HPDE6-E6E7 (cell line): Measurements from ENCODE around the gene INPP5A.
"Not testable (repeated sequence)": the region's sequence is repeated elsewhere in the genome, so short reads cannot be mapped to it uniquely, and the experiment has no call there.

Experiments used
- DNase-seq: peaks from one replicate; pipeline ENCODE4 v3.0.0; 2011; ENCODE audit warnings: missing footprints; ENCODE audit errors: extremely low spot score

The INPP5A gene, protein sequence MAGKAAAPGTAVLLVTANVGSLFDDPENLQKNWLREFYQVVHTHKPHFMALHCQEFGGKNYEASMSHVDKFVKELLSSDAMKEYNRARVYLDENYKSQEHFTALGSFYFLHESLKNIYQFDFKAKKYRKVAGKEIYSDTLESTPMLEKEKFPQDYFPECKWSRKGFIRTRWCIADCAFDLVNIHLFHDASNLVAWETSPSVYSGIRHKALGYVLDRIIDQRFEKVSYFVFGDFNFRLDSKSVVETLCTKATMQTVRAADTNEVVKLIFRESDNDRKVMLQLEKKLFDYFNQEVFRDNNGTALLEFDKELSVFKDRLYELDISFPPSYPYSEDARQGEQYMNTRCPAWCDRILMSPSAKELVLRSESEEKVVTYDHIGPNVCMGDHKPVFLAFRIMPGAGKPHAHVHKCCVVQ

DNA sequence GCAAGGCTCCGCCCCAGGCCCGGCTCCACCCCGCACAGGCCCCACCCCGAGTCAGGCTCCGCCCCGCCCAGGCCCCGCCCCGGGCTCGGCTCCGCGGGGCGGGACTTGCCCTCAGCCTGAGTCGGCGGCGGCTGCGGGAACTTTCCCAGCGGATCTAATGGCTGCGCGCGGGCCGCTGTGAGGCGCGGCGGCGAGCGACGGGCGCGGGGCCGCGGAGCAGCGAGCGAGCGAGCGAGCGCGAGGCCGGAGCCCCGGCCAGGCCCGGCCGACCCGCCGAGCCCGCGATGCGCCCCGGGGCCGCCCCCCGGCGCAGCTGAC is at the start of gene INPP5A:
Gene INPP5A (plus strand): TSS at position 104 of the 318 bp plus-strand sequence. CDS start 310 bp downstream, outside the sequence.
- DNase-seq = no peak

DNA sequence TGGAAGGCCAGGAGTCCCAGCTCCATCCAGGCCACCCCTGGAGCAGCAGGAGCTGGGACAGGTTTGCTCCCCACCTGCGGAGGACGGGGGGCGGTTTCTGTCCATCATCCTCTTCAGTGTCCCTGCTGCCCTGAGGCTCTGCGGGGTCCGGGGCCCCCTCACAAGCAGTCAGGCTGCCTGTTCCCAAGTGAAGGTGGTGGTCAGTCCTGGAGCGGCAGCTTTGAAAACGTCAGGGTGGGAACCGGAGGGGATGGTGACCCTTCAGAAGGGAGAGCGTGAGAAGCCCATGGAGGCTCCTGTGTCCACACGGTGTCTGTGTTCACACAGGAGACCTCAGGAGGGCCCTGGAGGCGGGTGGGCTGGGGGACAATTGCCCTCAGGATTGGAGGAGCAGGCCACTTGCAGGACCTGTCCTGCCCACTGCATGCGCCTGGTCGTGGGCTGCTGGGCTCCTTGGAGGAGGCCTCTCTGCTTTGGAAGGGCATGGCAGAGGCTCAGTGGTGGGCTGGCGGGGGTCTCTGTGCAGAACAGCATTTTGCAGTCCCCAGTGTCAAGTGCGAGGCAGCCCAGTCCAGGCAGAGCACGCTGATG is 49.3 kb upstream of the INPP5A start:
- no peak for DNase-seq

DNA sequence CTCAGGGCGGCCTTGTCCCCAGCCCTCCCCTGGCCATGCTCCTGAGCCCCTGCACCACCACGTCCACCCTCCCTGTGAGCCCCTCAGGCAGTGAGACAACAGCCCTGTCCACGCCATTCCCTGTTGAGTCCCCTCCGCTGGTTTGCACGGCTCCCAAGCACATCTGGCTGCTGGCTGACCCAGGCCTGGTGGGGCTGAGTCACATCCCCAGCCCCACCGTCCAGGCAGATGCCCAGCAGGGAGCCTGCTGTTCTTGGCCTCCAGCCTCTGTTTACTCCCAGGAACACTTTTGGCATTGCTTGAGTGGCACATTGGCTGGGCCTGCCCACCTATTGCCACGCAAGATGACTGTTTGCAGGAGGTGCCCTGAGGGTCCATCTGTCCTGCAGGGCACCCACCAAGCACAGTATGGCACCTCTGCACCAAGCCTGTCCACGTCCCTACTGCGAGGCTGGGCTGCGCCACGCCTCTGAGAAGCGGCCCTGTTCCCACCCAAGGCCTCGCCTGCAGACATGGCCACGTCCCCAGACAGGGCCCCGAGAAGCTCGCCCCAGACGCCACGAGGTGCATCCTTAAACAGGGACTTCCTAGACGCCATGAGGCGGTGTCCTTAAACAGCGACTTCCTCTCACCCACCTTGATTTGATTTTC is 48.4 kb upstream of the INPP5A start:
- no peak for DNase-seq

DNA sequence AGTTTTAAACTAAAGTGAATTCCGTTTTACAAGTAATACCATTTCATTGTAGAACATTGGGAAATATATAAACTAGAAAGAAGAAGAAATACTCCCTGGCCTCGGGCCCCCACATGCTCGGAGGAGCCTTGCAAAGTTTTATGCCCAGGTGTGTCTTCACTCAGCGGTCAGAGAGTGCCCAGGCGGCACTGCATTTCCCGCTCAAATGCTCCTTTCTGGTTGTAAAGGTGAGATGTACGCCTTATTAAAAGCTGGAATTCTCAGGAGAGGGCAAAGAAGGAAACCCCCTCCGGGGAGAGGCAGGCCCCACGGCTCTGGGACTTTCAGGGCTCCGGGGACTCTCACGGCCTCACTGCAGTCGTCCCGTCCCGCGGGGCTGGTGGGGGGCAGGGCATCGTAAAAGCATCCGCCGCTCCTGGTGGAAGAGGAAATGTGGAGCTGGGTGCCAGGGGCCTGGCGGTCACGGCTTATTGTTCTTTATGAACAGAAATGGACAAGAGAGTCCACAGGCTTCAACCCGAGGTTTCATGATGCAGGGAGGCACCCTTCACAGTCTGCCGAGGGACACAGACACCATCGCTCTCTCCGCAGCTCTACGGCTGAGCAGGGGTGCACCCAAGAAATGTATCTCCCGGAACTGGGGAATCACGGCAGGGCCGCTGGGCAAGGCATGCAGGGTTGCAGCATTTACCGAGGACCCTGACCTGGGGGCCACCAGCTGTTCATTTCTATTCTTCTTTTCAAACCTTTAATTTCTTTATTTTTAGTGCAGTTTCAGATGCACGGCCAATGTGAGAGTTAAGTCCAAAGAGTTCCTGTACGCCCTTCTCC is 47.7 kb upstream of the INPP5A start:
- DNase-seq = no peak

DNA sequence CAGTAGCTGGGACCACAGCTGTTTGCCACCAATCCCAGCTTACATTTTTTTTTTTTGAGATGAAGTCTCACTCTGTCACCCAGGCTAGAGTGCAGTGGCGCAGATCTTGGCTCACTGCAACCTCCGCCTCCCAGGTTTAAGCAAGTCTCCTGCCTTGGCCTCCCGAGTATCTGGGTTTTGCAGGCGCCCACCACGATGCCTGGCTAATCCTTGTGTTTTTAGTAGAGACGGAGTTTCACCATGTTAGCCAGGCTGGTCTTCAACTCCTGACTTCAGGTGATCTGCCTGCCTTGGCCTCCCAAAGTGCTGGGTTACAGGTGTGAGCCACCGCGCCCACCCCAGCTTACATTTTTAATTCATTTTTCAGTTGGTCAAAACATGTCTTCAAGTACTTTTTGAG is 46.1 kb upstream of the INPP5A start:
- not testable (repeated sequence) for DNase-seq

DNA sequence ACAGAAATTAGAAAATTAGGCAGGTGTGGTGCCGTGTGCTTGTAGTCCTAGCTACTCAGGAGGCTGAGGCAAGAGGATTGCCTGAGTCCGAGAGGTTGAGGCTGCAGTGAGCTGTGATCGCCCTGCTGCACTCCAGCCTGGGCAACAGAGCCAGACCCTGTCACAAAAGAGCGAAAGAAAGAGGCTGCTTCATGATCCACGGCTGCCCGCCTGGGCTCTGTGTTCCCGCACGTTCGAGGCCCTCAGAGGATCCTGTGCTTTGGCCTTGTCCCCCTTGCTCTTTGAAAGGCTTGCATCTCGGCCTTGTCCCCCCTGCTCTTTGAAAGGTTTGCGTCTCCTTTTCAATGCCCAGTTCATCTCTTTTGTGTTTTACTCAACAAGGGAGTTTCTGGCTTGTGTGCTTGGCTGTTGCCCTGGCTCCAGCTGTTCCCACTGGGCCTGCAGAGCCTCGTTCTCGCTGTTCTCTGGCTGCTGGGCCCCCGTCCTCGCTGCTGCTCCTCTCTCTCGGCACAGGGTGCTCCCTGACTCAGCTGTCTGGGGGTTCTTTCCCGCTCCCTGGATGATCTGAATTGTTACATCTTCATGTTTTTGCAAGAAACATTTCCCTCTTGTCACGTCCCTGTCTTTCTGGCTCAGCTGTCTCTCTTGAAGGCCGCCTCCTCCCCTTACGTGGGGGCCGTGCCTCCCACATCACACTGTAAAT is 45.1 kb upstream of the INPP5A start:
- no peak for DNase-seq

DNA sequence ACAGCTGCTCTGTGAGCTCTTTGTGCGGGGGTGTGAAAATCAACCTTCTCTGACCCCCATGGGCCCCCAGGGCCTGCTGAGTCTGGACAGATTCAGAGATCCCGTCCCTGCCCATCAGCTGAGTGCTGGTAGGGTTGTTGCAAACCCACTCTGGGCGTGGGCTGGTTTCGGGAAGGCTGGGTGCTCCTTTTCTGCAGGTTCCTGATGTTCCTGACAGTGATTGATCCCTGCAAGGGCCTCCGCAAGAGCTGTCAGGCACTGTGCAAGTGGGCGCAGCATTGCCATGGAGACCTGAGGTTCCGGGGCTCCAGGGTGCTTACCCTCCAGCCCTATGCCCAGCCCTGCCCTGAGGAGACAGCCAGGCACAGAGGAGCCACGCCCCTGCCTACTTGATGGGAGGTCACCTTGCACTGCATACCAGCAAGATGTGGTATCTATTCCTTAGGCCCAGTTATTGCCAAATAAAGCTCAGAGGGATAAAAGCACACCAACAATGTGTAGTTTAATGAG is 44.3 kb upstream of the INPP5A start:
- no peak for DNase-seq

DNA sequence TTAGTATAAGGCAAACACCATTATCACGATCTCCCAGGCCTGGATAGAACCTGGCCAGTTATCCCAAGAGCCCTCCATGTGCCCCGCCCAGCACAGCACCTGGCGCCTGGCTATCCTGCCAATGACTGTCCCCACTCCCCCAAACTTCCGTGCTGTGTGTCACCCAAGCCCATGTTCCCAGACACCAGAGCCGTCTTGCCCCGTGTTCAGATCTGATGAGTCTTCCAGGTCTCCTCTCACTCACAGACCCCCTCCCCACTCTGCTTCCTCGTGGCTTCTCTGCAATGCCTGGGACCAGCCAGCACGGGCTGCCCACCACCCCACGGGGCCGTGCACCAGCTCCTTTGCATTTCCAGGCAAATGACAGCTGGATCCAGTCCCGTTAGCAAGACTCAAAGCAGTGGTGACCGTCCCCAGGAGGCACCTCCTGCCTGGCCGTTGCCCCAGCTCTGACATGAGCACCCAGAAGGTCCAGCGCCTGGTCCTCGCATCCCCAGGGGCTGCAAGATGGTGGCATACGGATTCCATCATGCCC is 43.8 kb upstream of the INPP5A start:
- no peak for DNase-seq

DNA sequence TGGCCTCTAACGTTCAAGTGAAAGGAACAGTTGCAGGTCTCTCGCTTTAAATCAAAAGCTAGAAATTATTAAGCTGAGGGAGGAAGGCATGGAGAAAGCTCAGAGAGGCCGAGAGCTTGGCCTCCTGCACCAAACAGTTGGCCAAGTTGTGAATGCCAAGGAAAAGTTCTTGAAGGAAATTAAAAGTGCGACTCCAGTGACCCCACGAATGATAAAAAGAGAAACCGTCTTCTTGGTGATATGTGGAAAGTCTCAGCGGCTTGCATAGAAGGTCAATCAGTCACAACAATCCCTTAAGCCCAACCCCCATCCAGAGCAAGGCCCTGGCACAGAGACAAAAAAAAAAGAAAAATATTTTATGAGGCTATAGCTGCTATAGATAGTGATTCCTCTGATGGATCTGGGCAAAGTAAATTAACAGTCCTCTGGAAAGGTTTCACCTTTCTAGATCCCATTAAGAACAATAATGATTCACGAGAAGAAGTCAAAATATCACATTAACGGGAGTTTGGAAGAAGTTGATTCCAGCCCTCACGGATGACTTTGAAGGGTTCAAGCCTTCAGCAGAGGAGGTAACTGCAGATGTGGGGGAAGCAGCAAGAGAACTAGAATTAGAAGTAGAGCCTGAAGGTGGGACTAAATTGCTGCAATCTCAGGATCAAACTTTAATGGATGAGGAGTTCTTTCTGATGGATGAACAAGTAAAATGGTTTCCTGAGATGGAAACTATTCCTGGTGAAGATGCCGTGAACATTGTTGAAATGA is 42.5 kb upstream of the INPP5A start:
- DNase-seq = no peak

DNA sequence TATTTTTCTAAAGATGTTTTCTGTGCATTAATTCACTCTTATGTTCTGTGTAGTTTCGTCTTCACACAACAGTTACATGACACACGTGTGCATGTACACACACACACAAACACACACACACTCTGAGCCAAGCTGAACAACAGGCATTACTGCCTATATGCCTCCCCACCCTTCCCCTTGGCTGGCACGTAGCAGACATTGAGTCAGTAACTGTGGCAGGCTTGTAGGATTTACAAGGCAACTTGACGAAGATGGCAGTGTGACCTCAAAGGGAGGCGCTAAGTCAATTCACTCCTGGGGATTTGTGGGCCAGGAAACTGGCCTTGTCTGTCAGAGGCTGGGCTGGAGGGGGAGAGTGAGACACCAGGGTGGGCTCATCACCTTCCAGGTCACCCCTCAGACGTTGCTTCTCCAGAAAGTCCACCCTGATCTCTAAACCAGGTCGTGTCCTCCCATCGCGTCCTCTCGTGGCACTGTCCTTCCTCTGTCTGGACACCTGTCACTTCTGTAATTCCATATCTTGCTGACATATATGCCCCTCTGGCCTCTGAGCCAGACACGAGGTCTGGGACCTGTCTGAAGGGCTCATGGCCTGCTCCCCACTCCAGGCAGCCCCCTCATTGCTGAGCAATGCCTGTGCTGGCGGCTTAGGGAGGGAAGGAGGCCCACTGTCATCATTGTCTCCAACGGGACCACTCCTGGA is 41.1 kb upstream of the INPP5A start:
- DNase-seq = no peak

DNA sequence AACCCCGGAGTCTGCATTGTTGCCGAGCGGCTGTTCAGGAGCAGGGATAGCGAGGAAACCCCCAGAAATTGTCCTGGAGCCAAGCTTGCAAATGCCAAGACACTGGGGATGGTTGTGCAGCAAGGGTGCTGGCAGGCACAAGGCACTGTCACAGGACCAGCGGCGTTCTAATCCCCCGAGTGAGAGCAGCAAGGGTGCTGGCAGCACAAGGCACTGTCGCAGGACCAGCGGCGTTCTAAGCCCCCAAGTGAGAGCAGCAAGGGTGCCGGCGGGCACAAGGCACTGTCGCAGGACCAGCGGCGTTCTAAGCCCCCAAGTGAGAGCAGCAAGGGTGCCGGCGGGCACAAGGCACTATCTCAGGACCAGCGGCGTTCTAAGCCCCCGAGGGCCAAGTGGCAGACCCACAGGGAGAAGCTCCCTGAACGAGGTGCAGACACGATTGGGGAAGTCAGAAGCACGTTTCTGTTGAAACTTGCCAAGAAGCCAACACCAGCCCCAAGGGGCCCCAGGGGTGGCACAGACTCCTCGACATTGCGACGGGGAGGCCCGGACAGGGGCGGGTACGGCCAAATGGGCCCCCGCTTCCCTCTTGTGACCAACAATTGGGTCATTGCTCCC is 40.4 kb upstream of the INPP5A start:
- no peak for DNase-seq

DNA sequence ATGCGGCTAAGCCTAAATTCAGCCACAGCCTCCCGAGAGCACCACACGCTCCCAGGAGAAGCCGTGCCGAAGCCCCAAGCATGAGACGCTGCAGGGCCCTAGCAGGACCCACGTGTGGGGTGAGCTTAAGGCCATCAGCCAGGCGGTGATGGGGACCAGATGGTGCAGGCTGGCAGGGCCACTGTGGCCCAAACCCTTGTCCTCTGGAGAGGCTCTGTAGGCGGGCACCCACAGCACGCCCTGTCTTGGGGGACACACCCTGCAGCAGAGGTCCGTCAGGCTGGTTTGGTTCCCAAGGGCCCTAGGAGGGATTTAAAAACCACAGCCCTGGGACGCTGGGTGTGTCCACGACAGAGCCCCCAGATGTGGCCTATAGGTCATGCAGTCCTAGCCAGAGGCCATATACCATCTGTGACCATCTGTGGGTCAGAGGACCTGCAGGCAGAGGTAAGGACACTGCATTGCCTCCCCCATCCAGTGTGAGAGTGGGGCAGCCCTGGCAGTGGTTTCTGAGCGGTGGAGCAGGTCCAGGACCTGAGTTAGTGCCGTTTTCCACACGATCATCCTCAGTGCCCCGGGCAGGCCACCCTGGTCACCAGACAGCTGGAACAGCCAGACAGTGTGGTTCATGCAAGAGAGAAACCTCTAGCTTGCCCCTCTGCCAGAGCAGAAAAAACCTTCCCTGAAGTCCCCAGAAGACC is 39.6 kb upstream of the INPP5A start:
- no peak for DNase-seq

DNA sequence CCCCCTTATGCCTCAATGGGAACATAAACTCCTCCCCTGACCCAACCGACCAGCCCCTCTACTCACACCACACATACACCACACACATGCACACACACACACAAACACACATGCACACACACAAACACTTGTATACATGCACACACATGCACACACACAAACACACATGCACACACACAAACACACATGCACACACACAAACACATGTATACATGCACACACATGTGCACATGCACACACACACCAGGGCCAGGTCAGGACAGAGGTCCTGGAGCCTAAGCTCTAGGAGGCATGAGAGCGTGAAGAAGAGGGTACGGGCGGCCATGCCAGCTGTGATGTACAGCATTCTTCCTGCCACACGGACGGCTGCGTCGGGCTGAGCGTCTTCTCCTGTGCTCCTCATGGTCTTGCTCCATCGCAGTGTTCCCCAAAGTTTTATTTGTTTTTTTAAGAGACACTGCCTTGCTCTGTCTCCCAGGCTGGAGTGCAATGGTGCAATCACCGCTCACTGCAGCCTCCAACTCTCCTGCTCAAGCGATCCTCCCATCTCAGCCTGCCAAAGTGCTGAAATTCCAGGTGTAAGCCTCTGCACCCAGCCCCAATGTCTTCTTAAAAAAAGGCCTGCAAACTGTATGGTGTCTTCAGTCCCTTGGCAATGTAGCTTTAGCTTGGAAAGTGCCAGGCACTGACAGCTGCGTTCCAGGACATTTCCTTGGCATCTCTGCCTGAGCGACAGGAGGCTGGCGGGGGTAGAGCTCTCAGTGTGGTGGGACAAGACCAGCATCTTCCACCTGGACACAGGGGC is 38.8 kb upstream of the INPP5A start:
- no peak for DNase-seq

DNA sequence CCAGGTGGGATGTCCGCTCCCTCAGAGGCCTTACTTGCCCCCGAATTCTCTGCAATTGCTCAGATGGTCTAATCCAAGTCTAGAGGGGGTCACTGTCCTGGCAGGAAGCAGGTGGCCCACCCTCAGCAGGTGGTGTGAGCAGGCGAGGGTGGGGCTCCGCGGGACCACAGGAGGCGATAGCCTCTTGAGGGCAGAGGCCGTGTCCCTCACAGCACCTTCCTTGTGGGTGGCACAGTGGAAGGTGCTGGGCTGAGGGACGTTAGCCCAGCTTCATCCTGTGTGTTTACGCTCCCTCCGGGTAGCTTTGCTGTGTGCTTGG is 38.3 kb upstream of the INPP5A start:
- no peak for DNase-seq

DNA sequence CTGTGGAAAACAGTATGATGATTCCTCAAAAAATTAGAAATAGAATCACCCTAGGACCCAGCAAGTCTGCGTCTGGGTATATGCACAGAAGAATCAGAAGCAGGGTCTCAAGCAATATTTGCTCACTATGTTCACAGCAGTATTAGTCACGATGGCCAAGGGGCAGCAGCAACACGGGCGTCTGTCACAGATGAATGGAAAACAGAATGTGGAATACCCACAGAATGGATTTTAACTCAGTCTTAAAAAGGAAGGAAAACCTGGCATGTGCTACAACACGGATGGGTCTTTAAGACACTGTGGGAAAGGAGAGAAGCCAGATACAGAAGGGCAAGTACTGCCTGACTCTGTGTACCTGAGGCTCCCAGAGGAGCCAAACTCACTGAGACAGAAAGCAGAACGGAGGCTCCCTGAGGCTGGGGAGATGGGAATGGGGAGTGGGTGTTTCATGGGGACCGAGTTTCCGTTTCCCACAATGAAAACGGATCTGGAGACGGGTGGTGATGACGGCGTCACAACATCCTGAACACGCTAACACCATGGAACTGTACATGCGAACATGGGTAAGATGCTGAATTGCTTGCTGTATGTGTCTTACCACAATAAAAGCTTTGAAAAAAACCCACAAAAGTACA is 36.7 kb upstream of the INPP5A start:
- no peak for DNase-seq

DNA sequence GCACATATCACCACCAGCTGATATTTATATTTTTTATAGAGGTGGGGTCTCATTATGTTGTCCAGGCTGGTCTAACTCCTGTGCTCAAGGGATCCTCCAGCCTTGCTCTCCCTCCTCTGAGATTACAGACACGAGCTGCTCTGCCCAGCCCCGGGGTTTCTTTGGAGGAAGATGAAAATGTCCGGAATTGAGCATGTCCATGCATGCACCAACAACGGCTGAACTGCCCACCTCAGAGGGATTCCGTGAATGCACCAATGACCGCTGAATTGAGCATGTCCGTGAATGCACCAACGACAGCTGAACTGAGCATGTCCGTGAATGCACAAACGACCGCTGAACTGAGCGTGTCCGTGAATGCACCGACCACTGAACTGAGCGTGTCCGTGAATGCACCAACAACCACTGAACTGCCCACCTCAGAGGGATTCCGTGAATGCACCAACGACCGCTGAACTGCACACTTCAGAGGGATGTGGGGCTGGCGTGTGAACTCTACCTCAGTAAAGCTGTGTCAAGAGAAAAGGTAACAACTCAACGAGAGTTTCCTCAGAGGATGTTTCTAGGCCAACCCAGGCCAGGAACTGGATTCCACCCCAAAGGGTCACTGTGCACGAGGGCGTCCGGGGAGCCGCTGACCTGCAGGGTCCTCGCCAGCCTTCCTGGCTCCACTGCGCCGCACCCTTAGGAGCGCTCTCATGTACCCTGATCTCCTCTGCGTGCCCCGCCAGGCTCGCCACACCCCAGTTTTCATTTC is 34.9 kb upstream of the INPP5A start:
- DNase-seq = no peak
